VCaP (cell line): Measurements from ENCODE around the gene DLG2.

ENCODE experiments used
- H3K27ac ChIP-seq: fragments of 450-650 bp; 2 replicates; pipeline ENCODE4 v1.5.1; 2017
- TF ChIP-seq, protein P1 (sequence below): fragments of 450-650 bp; conservative IDR thresholded peaks from 2 replicates; pipeline ENCODE4 v1.5.1; 2017; ENCODE audit warnings: mild to moderate bottlenecking, moderate library complexity

DLG2 gene

DNA sequence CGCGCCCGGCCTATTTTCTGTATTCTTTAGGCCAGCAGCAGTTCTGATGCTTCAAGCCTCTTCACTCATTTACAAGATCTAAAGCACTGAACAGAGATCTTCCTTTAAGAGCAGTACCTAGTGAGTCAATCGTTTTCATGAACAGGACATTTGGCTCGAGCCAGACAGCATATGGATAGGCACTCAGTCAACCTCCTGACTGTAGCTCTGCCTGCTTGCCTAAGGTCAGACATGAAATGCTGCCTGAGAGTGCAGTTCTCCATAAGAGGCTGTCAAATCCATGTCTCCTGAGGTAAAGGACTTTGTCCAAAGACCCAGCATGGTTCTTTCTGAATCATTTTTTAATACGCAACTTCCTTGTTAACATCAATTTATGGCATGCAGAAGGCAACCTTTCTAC, 941.2 kb downstream of the DLG2 start:
- TF ChIP-seq, protein P1, sequence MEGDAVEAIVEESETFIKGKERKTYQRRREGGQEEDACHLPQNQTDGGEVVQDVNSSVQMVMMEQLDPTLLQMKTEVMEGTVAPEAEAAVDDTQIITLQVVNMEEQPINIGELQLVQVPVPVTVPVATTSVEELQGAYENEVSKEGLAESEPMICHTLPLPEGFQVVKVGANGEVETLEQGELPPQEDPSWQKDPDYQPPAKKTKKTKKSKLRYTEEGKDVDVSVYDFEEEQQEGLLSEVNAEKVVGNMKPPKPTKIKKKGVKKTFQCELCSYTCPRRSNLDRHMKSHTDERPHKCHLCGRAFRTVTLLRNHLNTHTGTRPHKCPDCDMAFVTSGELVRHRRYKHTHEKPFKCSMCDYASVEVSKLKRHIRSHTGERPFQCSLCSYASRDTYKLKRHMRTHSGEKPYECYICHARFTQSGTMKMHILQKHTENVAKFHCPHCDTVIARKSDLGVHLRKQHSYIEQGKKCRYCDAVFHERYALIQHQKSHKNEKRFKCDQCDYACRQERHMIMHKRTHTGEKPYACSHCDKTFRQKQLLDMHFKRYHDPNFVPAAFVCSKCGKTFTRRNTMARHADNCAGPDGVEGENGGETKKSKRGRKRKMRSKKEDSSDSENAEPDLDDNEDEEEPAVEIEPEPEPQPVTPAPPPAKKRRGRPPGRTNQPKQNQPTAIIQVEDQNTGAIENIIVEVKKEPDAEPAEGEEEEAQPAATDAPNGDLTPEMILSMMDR = no peak

DNA sequence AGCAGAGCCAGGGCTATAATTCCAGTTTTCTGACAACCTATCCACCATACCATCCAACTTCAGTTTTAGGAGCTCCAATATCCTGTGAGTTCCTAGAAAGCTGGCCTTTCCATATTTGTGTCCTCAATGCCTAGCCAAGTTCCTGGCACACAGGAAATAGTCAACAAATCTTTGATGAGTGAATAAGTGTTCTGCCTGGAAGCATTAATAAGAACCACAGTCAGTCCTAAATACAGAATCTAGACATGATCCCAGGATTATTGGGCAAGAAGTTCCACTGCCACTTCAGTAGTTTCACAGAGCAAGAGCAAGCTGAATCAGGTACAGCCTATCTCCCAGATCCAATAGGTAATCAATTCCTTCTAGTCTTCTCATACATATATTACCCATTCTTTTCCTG, 942.0 kb downstream of the DLG2 start:
- no peak overlapping the region for H3K27ac ChIP-seq
- TF ChIP-seq, protein P1 = no peak

More for the DNA sequence above, 941.2 kb downstream of the DLG2 start:
- H3K27ac ChIP-seq = no peak overlapping the region

DNA sequence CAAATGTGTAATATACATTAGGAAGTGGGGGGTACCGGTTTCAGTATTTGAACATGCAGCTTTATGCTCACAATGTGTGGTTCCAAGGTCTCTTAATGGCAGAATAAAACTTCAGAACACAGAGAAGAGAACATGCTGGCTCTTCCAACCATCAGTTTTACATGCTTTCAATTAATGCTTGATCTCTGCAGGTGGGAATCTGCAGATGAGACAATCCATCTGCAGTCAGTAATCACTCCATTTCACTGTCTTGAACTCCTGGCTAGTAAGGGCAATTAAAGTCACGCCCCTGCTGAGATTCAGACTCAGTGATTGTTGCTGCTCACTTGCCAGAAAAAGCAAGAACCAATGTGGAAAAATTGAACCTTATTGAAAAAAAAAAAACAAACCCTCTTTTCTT, 945.7 kb downstream of the DLG2 start:
- TF ChIP-seq, protein P1 = no peak
- no peak overlapping the region for H3K27ac ChIP-seq

DNA sequence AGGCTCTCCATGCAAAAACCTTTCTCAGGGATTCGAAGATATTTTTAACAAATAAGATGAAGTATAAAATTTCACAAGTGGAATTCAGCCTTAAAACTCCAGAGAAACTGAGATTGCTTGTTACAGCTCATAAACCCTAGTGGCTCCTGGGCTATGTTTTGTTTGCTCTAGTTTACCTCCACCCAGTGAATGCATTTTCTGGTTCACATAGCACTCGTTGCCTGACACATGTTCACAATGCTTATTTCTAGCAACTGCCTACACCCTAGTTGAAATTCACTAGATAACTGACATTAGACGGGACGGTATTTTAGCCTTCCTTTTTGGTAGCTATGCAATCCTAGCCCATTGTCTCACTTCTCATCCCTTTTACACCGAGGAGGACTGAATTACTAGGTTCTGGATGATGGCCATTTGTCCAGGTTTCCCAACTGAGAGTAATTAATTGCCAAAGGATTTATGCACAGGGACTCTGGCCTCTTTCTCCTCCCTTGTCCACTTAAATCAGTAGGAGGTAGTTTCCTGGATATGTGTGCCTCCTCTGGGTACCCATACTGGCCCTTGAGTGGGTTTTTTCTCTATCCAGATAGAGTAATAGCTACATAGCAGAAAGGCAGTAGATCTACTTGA, 951.6 kb downstream of the DLG2 start:
- TF ChIP-seq, protein P1 = no peak
- H3K27ac ChIP-seq = no peak overlapping the region

DNA sequence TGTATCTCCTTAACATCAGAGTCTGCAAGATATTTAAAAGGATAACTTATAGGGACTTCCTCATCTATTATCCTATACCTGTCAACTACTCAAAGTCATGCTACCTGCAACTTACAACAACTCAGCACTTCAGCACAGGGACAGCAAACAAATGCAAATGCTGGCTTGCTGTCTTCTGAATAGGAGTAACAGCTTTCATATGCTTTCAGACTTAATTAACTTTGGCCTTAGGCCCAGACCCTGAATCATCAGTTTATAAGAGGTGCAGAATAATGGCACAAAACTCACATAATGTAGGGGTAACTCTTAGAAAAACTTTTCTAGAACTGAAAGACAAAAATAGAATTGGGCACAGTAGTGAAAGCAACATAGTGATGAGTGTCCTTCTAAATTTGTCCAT, 953.4 kb downstream of the DLG2 start:
- H3K27ac ChIP-seq = no peak overlapping the region
- TF ChIP-seq, protein P1 = no peak

DNA sequence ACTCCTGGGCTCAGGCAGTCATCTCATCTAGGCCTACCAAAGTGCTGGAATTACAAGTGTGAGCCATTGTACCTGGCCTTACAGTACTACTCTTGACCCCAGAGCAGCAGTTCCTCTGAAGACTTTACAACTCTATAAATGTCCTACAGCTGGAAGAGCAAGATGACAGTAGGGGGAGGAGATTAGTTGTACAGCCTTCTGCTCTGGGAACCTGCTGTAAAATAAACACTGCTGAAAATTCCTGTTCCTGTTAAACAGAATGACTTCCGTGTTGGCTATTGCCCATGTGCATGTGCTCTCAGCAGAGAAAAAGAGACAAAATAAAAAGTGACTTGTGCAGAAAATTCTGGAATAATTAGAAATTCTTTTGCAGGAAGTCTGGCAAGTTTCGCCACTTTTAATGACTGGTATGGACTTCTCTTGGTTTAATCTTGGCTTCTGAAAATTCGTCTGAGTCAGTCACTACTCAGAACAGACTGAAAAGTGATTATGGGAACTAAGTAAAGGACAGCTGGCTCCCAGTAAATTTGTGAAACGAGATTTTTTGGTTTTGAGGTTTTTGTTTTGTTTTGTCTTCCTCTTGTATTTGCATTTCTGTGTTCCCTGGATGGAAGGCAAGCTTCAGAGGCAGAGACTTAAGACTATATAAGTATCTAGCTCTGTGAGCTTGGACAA, 955.7 kb downstream of the DLG2 start:
- peak overlapping the region; percentile 86 for H3K27ac ChIP-seq
- TF ChIP-seq, protein P1 = no peak

DNA sequence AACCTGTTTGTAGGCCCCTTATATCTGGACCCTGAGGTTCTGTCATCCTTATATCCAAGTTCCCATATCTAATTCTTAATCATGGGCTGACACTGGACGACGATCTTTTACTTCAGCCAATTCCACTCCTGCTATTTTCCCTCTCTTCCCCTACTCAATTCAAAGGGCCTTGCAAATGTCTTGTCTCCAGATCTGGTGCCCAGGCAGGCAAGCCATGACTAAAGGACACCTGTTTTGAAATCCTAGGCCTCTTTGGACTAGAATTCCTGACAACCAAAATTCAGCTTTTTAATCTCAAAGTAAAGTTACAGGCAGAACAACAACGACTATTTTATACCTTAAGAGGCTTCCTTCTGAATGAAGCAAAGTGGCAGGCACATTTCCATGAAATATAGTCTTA, 963.4 kb downstream of the DLG2 start:
- peak overlapping the region; percentile 22; the same call in 1 of the 2 replicates for H3K27ac ChIP-seq

More for the DNA sequence above, 963.4 kb downstream of the DLG2 start:
- TF ChIP-seq, protein P1 = no peak
